K562 (cell line): ENCODE data around the gene SLC25A45. TPM values are rescaled to one million over a fixed set of nuclear protein-coding genes. Genes with fewer than 3 reads are reported as not detected.

ENCODE experiments used
- ARNT ChIP-seq, 2 experiments: fragments of 450-650 bp; IDR thresholded peaks; 2 replicates each; pipeline ENCODE4 v1.6.1; 2016; ENCODE audit warnings: mild to moderate bottlenecking in 1 of 2
- BACH1 ChIP-seq: fragments of 200-800 bp; sonication (Bioruptor generic); IDR thresholded peaks from 2 replicates; pipeline ENCODE4 v1.6.1; 2016; ENCODE audit warnings: missing genetic modification characterization, missing compliant biosample characterization
- CBFA2T2 ChIP-seq: fragments of 450-650 bp; conservative IDR thresholded peaks from 2 replicates; pipeline ENCODE4 v1.6.1; 2017; ENCODE audit warnings: mild to moderate bottlenecking
- CREM ChIP-seq: IDR thresholded peaks from 2 replicates; pipeline ENCODE4 v1.6.1; 2014; ENCODE audit warnings: antibody characterized with exemption, low read depth
- ESRRA ChIP-seq: fragments of 450-650 bp; IDR thresholded peaks from 2 replicates; pipeline ENCODE4 v1.6.1; 2014; ENCODE audit warnings: low read depth, mild to moderate bottlenecking, moderate library complexity, borderline replicate concordance
- GTF2A2 ChIP-seq: IDR thresholded peaks from 2 replicates; pipeline ENCODE4 v1.6.1; 2016; ENCODE audit warnings: mild to moderate bottlenecking, missing genetic modification characterization, missing compliant biosample characterization
- HBP1 ChIP-seq: fragments of 450-650 bp; formaldehyde crosslinking; IDR thresholded peaks from 2 replicates; pipeline ENCODE4 v1.4.0; 2022; ENCODE audit warnings: missing genetic modification characterization
- HMG20B ChIP-seq: fragments of 250-450 bp; sonication (Bioruptor Pico); IDR thresholded peaks from 2 replicates; pipeline ENCODE4 v1.5.0; 2021; ENCODE audit warnings: mild to moderate bottlenecking
- MXI1 ChIP-seq: IDR thresholded peaks from 2 replicates; pipeline ENCODE4 v1.6.1; 2011; ENCODE audit warnings: low read depth, mild to moderate bottlenecking, improper control_type of control experiment, low read length
- NELFE ChIP-seq: IDR thresholded peaks from 2 replicates; pipeline ENCODE4 v1.6.1; 2011; ENCODE audit warnings: mild to moderate bottlenecking; ENCODE audit not compliant: insufficient read depth, insufficient read length
- NUFIP1 ChIP-seq: fragments of 450-650 bp; IDR thresholded peaks from 2 replicates; pipeline ENCODE4 v1.6.1; 2018; ENCODE audit not compliant: partially characterized antibody
- POLR2B ChIP-seq: fragments of 450-650 bp; IDR thresholded peaks from 2 replicates; pipeline ENCODE4 v1.6.1; 2018; ENCODE audit warnings: low read depth; ENCODE audit not compliant: partially characterized antibody
- PTBP1 ChIP-seq: fragments of 200-400 bp; formaldehyde crosslinking; IDR thresholded peaks from 2 replicates; pipeline ENCODE4 v1.6.1; 2017; ENCODE audit warnings: low read depth, low read length
- RBM22 ChIP-seq: fragments of 200-400 bp; formaldehyde crosslinking; IDR thresholded peaks from 2 replicates; pipeline ENCODE4 v1.6.1; 2018; ENCODE audit warnings: low read length, low read depth; ENCODE audit not compliant: poor library complexity, severe bottlenecking
- TAF7 ChIP-seq: fragments of 450-650 bp; IDR thresholded peaks from 2 replicates; pipeline ENCODE4 v1.6.1; 2016; ENCODE audit warnings: missing genetic modification characterization, missing compliant biosample characterization
- TEAD1 ChIP-seq, 2 experiments: fragments of 450-650 bp in 1 of 2; sonication (generic) in 1 of 2; formaldehyde crosslinking; IDR thresholded peaks; 2 replicates each; pipeline versions ENCODE4 v1.4.0 to v1.8.0; 2020 to 2022; ENCODE audit warnings: mild to moderate bottlenecking in 2 of 2, missing genetic modification reagents in 1 of 2
- ZBTB26 ChIP-seq: fragments of 450-650 bp; formaldehyde crosslinking; IDR thresholded peaks from 2 replicates; pipeline ENCODE4 v1.4.0; 2022; ENCODE audit warnings: missing genetic modification characterization
- ZC3H4 ChIP-seq: sonication (generic); formaldehyde crosslinking; IDR thresholded peaks from 2 replicates; pipeline ENCODE4 v1.9.0; 2021; ENCODE audit warnings: missing genetic modification reagents, borderline replicate concordance
- ZNF124 ChIP-seq: sonication (generic); formaldehyde crosslinking; IDR thresholded peaks from 2 replicates; pipeline ENCODE4 v1.8.1; 2022; ENCODE audit warnings: missing genetic modification reagents
- ZNF232 ChIP-seq: sonication (generic); formaldehyde crosslinking; IDR thresholded peaks from 2 replicates; pipeline ENCODE4 v1.8.0; 2022; ENCODE audit warnings: mild to moderate bottlenecking, missing genetic modification reagents
- ZNF311 ChIP-seq: fragments of 250-450 bp; sonication (Bioruptor Pico); IDR thresholded peaks from 2 replicates; pipeline ENCODE4 v1.4.0; 2020; ENCODE audit warnings: mild to moderate bottlenecking, moderate library complexity
- ZNF551 ChIP-seq: fragments of 250-450 bp; sonication (Bioruptor Pico); IDR thresholded peaks from 2 replicates; pipeline ENCODE4 v1.5.0; 2021; ENCODE audit warnings: mild to moderate bottlenecking, moderate library complexity
- polyA plus RNA-seq, 8 experiments: library from polyadenylated mRNA; depleted of rRNA in 4 of 8; stranded (reverse) in 5 of 8; unstranded in 3 of 8; fragments of >200 nt; fragmentation: Nextera tagmentation in 2 of 8; fragmentation: Illumina TruSeq in 1 of 8; extraction: Ambion mirVana in 2 of 8; extraction: Trizol in 1 of 8; gene quantifications; 2 replicates each; pipeline versions ENCODE4 v1.2.1 to v1.2.3, GENCODE V29; 2011 to 2014; ENCODE audit warnings: inconsistent platforms in 1 of 8, missing spikeins in 1 of 8
- total RNA-seq, 7 experiments: library from RNA; depleted of rRNA in 6 of 7; stranded (reverse); fragments of >200 nt in 6 of 7; fragmentation: Illumina TruSeq in 2 of 7; extraction: Trizol in 2 of 7; gene quantifications; 2 replicates each; pipeline versions ENCODE4 v1.2.1 to v1.2.3, GENCODE V29; 2011 to 2021; ENCODE audit warnings: low replicate concordance in 1 of 7
- TF ChIP-seq, protein P1 (sequence below): fragments of 250-450 bp; sonication (Bioruptor Pico); IDR thresholded peaks from 2 replicates; pipeline ENCODE4 v1.8.0; 2022; ENCODE audit warnings: inconsistent platforms, mild to moderate bottlenecking, moderate library complexity, borderline replicate concordance

The SLC25A45 gene
- total and polyA plus RNA-seq, 9 of the 15 experiments (the other 6 are each of a cell fraction or from before 2014, with no cell fraction given): 0.15 to 2.3 (median 0.68) TPM

GRCh38 chr11:65427691-65428577, 45.5 kb upstream of the SLC25A45 start (continued):
- TF ChIP-seq PTBP1 (peak; percentile 20), POLR2B (peak; percentile 91), ZNF311 (CRISPR knock-in tag) (no peak), ARNT (IDR thresholded peaks at IDR 0.05) (0 out of 4 replicates have a peak, but pooled peaks have one; percentile 8 to 36), HBP1 (CRISPR knock-in tag) (peak; percentile 96), GTF2A2 (tag) (no peak), ZNF551 (CRISPR knock-in tag) (peak; percentile 87), ZNF124 (CRISPR knock-in tag) (no peak), NUFIP1 (no peak), HMG20B (CRISPR knock-in tag) (peak; percentile 86; the same call in 1 of the 2 replicates), ZNF232 (CRISPR knock-in tag) (0 out of 2 replicates have a peak, but pooled peaks have one; percentile 55), TAF7 (tag) (no peak), NELFE (no peak), ESRRA (no peak), BACH1 (tag) (no peak), ZBTB26 (peak; percentile 88), MXI1 (no peak), ZC3H4 (0 out of 2 replicates have a peak, but pooled peaks have one; percentile 50), CREM (no peak), TEAD1 (CRISPR knock-in tag; IDR thresholded peaks at IDR 0.05) (peak; percentile 37 to 79; a peak in 3 of 4 replicates), RBM22 (peak; percentile 15), CBFA2T2 (0 out of 2 replicates have a peak, but pooled peaks have one; percentile 5)
- TF ChIP-seq, protein P1, sequence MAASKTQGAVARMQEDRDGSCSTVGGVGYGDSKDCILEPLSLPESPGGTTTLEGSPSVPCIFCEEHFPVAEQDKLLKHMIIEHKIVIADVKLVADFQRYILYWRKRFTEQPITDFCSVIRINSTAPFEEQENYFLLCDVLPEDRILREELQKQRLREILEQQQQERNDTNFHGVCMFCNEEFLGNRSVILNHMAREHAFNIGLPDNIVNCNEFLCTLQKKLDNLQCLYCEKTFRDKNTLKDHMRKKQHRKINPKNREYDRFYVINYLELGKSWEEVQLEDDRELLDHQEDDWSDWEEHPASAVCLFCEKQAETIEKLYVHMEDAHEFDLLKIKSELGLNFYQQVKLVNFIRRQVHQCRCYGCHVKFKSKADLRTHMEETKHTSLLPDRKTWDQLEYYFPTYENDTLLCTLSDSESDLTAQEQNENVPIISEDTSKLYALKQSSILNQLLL: no peak
